ENCODE measurements around the gene SH3RF1. TPM values are rescaled to one million over a fixed set of nuclear protein-coding genes. Genes with fewer than 3 reads are reported as not detected.

SH3RF1 gene
- total RNA-seq, 1 donor from 2014 or later = 17.1 TPM

- H3K4me2 ChIP-seq = no peak overlapping the region
- H3K36me3 ChIP-seq = no peaks in the 10 kb centered on the region
- H3K4me3 ChIP-seq = no peak overlapping the region
- no peak overlapping the region for H3K27ac ChIP-seq
- peaks cover 7% of the 10 kb centered on the region for H3F3A ChIP-seq (ENCODE audit: low read depth)
- H2AFZ ChIP-seq (replicated peaks) = no peak overlapping the region
- Mint-ChIP-seq H3K27ac (no peak overlapping the region), H3K9me3 (peaks cover 7% of the 10 kb centered on the region), H3K27me3 (ENCODE audit: insufficient read depth, low read depth) (no peaks in the 10 kb centered on the region), H3K36me3 (peaks cover 15% of the 10 kb centered on the region), H3K4me3 (no peak overlapping the region), H3K4me1 (peaks cover 34% of the 10 kb centered on the region)
- H3K27me3 ChIP-seq = no peaks in the 10 kb centered on the region
- no peak overlapping the region for H3K9ac ChIP-seq
- no peak for DNase-seq (ENCODE audit: low spot score)
- H3K4me1 ChIP-seq = peaks cover 17% of the 10 kb centered on the region
- no peak for TF ChIP-seq EZH2phosphoT487 (IDR thresholded peaks at IDR 0.05)
- no peak for TF ChIP-seq CTCF (IDR thresholded peaks at IDR 0.05)
- no peak for TF ChIP-seq EZH2 (IDR thresholded peaks at IDR 0.05)
- no peaks in the 10 kb centered on the region for H3K9me3 ChIP-seq (ENCODE audit: low read depth)
- H3K79me2 ChIP-seq (ENCODE audit: low read depth) = peaks cover 97% of the 10 kb centered on the region
- peaks cover 31% of the 10 kb centered on the region for H4K20me1 ChIP-seq (ENCODE audit: low read depth)
Observed at GRCh38 chr4:169239221-169239905, 31.4 kb downstream of the SH3RF1 start.

GRCh38 chr4:169238445-169238844 is 32.3 kb downstream of the SH3RF1 start:
- H3K79me2 ChIP-seq (ENCODE audit: low read depth) = peaks cover 97% of the 10 kb centered on the region
- Mint-ChIP-seq H3K9me3 (peaks cover 7% of the 10 kb centered on the region), H3K4me3 (no peak overlapping the region), H3K27me3 (ENCODE audit: insufficient read depth, low read depth) (no peaks in the 10 kb centered on the region), H3K36me3 (peaks cover 15% of the 10 kb centered on the region), H3K27ac (no peak overlapping the region), H3K4me1 (peaks cover 28% of the 10 kb centered on the region)
- H3K4me2 ChIP-seq = no peak overlapping the region
- H3K4me1 ChIP-seq = peaks cover 13% of the 10 kb centered on the region
- no peak for DNase-seq (ENCODE audit: low spot score)
- no peaks in the 10 kb centered on the region for H3K27me3 ChIP-seq
- no peaks in the 10 kb centered on the region for H3K36me3 ChIP-seq
- no peaks in the 10 kb centered on the region for H3F3A ChIP-seq (ENCODE audit: low read depth)
- no peaks in the 10 kb centered on the region for H3K9me3 ChIP-seq (ENCODE audit: low read depth)
- H2AFZ ChIP-seq (replicated peaks) = no peak overlapping the region
- TF ChIP-seq CTCF (IDR thresholded peaks at IDR 0.05) (no peak), EZH2 (IDR thresholded peaks at IDR 0.05) (no peak), EZH2phosphoT487 (IDR thresholded peaks at IDR 0.05) (no peak)
- H3K4me3 ChIP-seq = no peak overlapping the region
- H3K27ac ChIP-seq = no peak overlapping the region
- H3K9ac ChIP-seq = no peak overlapping the region
- H4K20me1 ChIP-seq (ENCODE audit: low read depth) = peaks cover 36% of the 10 kb centered on the region

GRCh38 chr4:169236873-169237626 is 33.7 kb downstream of the SH3RF1 start:
- H3K27ac ChIP-seq = no peak overlapping the region
- H4K20me1 ChIP-seq (ENCODE audit: low read depth) = peaks cover 39% of the 10 kb centered on the region
- TF ChIP-seq EZH2 (IDR thresholded peaks at IDR 0.05) = no peak
- TF ChIP-seq EZH2phosphoT487 (IDR thresholded peaks at IDR 0.05) = no peak
- no peak for TF ChIP-seq CTCF (IDR thresholded peaks at IDR 0.05)
- no peak for DNase-seq (ENCODE audit: low spot score)
- no peak overlapping the region for H3K4me2 ChIP-seq
- H3F3A ChIP-seq (ENCODE audit: low read depth) = no peaks in the 10 kb centered on the region
- no peaks in the 10 kb centered on the region for H3K27me3 ChIP-seq
- Mint-ChIP-seq H3K27ac (peak overlapping the region; percentile 40), H3K4me1 (peaks cover 18% of the 10 kb centered on the region), H3K4me3 (no peak overlapping the region), H3K27me3 (ENCODE audit: insufficient read depth, low read depth) (no peaks in the 10 kb centered on the region), H3K9me3 (peaks cover under 1% of the 10 kb centered on the region), H3K36me3 (peaks cover 9% of the 10 kb centered on the region)
- no peak overlapping the region for H3K4me3 ChIP-seq
- H3K79me2 ChIP-seq (ENCODE audit: low read depth) = peaks cover 94% of the 10 kb centered on the region
- H2AFZ ChIP-seq (replicated peaks) = no peak overlapping the region
- H3K9ac ChIP-seq = no peak overlapping the region
- H3K9me3 ChIP-seq (ENCODE audit: low read depth) = no peaks in the 10 kb centered on the region
- no peaks in the 10 kb centered on the region for H3K36me3 ChIP-seq
- peaks cover 9% of the 10 kb centered on the region for H3K4me1 ChIP-seq

All from neural progenitor cell (in vitro differentiated cells).